ENCODE results near the gene LIN54. TPM values are rescaled to one million over a fixed set of nuclear protein-coding genes. Genes with fewer than 3 reads are reported as not detected.
A peak's percentile ranks its signal among the peaks of the same experiment; 100 is the strongest.

LIN54 gene
- total RNA-seq, 1 donor, result 14.8 TPM

GRCh38 chr4:82899374-82900065 lies 111.1 kb downstream of the LIN54 start:
- H2AFZ ChIP-seq (ENCODE audit: low read length), result peak overlapping the region; percentile 52

GRCh38 chr4:82898322-82899243 lies 112.0 kb downstream of the LIN54 start:
- Histone ChIP-seq H3K4me3 (ENCODE audit: insufficient read depth, low read length) (peak overlapping the region; percentile 83), H3K4me1 (ENCODE audit: insufficient read depth, low read length) (peaks cover 21% of the 10 kb centered on the region), H3K9me3 (ENCODE audit: low read depth, low read length) (no peaks in the 10 kb centered on the region), H3K79me2 (ENCODE audit: insufficient read depth, low read length) (peaks cover 77% of the 10 kb centered on the region), H3K27me3 (ENCODE audit: insufficient read depth, low read length) (no peaks in the 10 kb centered on the region), H3K4me2 (ENCODE audit: insufficient read depth, low read length) (peak overlapping the region; percentile 95), H4K20me1 (ENCODE audit: insufficient read depth, low read length) (peaks cover 10% of the 10 kb centered on the region), H3K36me3 (ENCODE audit: insufficient read depth, low read length) (peaks cover 36% of the 10 kb centered on the region), H3K27ac (ENCODE audit: low read depth, low read length) (peak overlapping the region; percentile 100), H2AFZ (ENCODE audit: low read length) (no peak overlapping the region)
- peak; percentile 54 for DNase-seq (ENCODE audit: insufficient read length, low spot score, missing footprints)
- peak; percentile 41 for TF ChIP-seq CTCF (IDR thresholded peaks at IDR 0.05; ENCODE audit: extremely low read depth, low read depth, low read length)

More at GRCh38 chr4:82899374-82900065, 111.1 kb downstream of the LIN54 start:
- no peak for DNase-seq (ENCODE audit: insufficient read length, low spot score, missing footprints)
- no peaks in the 10 kb centered on the region for H3K9me3 ChIP-seq (ENCODE audit: low read depth, low read length)
- H3K27me3 ChIP-seq (ENCODE audit: insufficient read depth, low read length), result no peaks in the 10 kb centered on the region
- H3K4me2 ChIP-seq (ENCODE audit: insufficient read depth, low read length), result peak overlapping the region; percentile 95
- H3K4me1 ChIP-seq (ENCODE audit: insufficient read depth, low read length), result peaks cover 21% of the 10 kb centered on the region
- peak overlapping the region; percentile 83 for H3K4me3 ChIP-seq (ENCODE audit: insufficient read depth, low read length)
- peaks cover 10% of the 10 kb centered on the region for H4K20me1 ChIP-seq (ENCODE audit: insufficient read depth, low read length)
- TF ChIP-seq CTCF (IDR thresholded peaks at IDR 0.05; ENCODE audit: extremely low read depth, low read depth, low read length), result no peak
- peaks cover 27% of the 10 kb centered on the region for H3K36me3 ChIP-seq (ENCODE audit: insufficient read depth, low read length)
- H3K27ac ChIP-seq (ENCODE audit: low read depth, low read length), result peak overlapping the region; percentile 100
- peaks cover 70% of the 10 kb centered on the region for H3K79me2 ChIP-seq (ENCODE audit: insufficient read depth, low read length)

- peaks cover 37% of the 10 kb centered on the region for H3K36me3 ChIP-seq (ENCODE audit: insufficient read depth, low read length)
- peak overlapping the region; percentile 95 for H3K4me2 ChIP-seq (ENCODE audit: insufficient read depth, low read length)
- H3K79me2 ChIP-seq (ENCODE audit: insufficient read depth, low read length), result peaks cover 71% of the 10 kb centered on the region
- no peaks in the 10 kb centered on the region for H3K27me3 ChIP-seq (ENCODE audit: insufficient read depth, low read length)
- DNase-seq (ENCODE audit: insufficient read length, low spot score, missing footprints), result no peak
- no peak overlapping the region for H3K4me3 ChIP-seq (ENCODE audit: insufficient read depth, low read length)
- H4K20me1 ChIP-seq (ENCODE audit: insufficient read depth, low read length), result peaks cover 10% of the 10 kb centered on the region
- peaks cover 28% of the 10 kb centered on the region for H3K4me1 ChIP-seq (ENCODE audit: insufficient read depth, low read length)
- no peaks in the 10 kb centered on the region for H3K9me3 ChIP-seq (ENCODE audit: low read depth, low read length)
- no peak overlapping the region for H2AFZ ChIP-seq (ENCODE audit: low read length)
- no peak for TF ChIP-seq CTCF (IDR thresholded peaks at IDR 0.05; ENCODE audit: extremely low read depth, low read depth, low read length)
- peak overlapping the region; percentile 100 for H3K27ac ChIP-seq (ENCODE audit: low read depth, low read length)
These were observed 113.9 kb downstream of the LIN54 start for GRCh38 chr4:82896755-82897154.

- H2AFZ ChIP-seq (ENCODE audit: low read length), result no peak overlapping the region
- peaks cover 25% of the 10 kb centered on the region for H3K4me1 ChIP-seq (ENCODE audit: insufficient read depth, low read length)
- no peak overlapping the region for H3K4me2 ChIP-seq (ENCODE audit: insufficient read depth, low read length)
- no peak overlapping the region for H3K4me3 ChIP-seq (ENCODE audit: insufficient read depth, low read length)
- peak overlapping the region; percentile 7 for H3K27ac ChIP-seq (ENCODE audit: low read depth, low read length)
- no peaks in the 10 kb centered on the region for H3K27me3 ChIP-seq (ENCODE audit: insufficient read depth, low read length)
- no peak for TF ChIP-seq CTCF (IDR thresholded peaks at IDR 0.05; ENCODE audit: extremely low read depth, low read depth, low read length)
- peaks cover 12% of the 10 kb centered on the region for H4K20me1 ChIP-seq (ENCODE audit: insufficient read depth, low read length)
- H3K36me3 ChIP-seq (ENCODE audit: insufficient read depth, low read length), result peaks cover 37% of the 10 kb centered on the region
- H3K9me3 ChIP-seq (ENCODE audit: low read depth, low read length), result no peaks in the 10 kb centered on the region
- H3K79me2 ChIP-seq (ENCODE audit: insufficient read depth, low read length), result peaks cover 77% of the 10 kb centered on the region
- no peak for DNase-seq (ENCODE audit: insufficient read length, low spot score, missing footprints)
These were observed 116.7 kb downstream of the LIN54 start for GRCh38 chr4:82893942-82894341.

Data from osteoblast (primary cell).